NB4 (cell line): ENCODE results near the gene ARID2.

Experiments used
- DNase-seq: peaks from one replicate; pipeline ENCODE4 v3.0.0; 2010; ENCODE audit warnings: low read depth
- H3K4me3 ChIP-seq: one replicate; pipeline ENCODE4 v1.5.1; 2011; ENCODE audit warnings: mild to moderate bottlenecking, low read depth, low read length, moderate library complexity
- MYC ChIP-seq: IDR thresholded peaks from 2 replicates; pipeline ENCODE4 v1.6.1; 2011; ENCODE audit warnings: low read depth, low read length
- POLR2A ChIP-seq: IDR thresholded peaks from 2 replicates; pipeline ENCODE4 v1.6.1; 2011; ENCODE audit warnings: mild to moderate bottlenecking; ENCODE audit not compliant: insufficient read length; ENCODE audit errors: extremely low read depth
- TF ChIP-seq, protein P1 (sequence below): IDR thresholded peaks from 2 replicates; pipeline ENCODE4 v1.6.1; 2011; ENCODE audit warnings: low read depth, low read length
- TF ChIP-seq, protein P2 (sequence below): IDR thresholded peaks from one replicate; pipeline ENCODE4 v1.5.1; 2012; ENCODE audit warnings: low read depth, low read length

The ARID2 gene

DNA sequence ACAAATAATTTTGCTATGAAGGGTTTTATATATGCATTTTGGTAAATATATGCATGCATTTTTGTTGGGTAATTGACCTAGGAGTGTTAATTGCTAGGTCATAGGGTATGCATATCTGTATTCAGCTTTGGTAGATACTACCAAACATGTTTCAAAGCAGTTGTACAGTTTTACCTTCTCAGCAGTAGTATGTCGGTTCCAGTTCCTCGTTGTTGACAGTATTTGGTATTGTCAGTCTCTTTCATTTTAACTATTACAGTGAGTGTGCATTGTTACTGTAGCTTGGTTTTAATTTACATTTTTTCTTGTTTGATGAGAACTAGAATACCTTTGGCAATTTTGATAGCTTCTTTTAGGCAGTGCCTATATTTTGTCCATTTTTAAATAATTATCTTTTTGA lies 98.9 kb downstream of the ARID2 start:
- no peak overlapping the region for H3K4me3 ChIP-seq
- no peak for TF ChIP-seq MYC
- TF ChIP-seq, protein P1, sequence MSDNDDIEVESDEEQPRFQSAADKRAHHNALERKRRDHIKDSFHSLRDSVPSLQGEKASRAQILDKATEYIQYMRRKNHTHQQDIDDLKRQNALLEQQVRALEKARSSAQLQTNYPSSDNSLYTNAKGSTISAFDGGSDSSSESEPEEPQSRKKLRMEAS = no peak
- TF ChIP-seq, protein P2, sequence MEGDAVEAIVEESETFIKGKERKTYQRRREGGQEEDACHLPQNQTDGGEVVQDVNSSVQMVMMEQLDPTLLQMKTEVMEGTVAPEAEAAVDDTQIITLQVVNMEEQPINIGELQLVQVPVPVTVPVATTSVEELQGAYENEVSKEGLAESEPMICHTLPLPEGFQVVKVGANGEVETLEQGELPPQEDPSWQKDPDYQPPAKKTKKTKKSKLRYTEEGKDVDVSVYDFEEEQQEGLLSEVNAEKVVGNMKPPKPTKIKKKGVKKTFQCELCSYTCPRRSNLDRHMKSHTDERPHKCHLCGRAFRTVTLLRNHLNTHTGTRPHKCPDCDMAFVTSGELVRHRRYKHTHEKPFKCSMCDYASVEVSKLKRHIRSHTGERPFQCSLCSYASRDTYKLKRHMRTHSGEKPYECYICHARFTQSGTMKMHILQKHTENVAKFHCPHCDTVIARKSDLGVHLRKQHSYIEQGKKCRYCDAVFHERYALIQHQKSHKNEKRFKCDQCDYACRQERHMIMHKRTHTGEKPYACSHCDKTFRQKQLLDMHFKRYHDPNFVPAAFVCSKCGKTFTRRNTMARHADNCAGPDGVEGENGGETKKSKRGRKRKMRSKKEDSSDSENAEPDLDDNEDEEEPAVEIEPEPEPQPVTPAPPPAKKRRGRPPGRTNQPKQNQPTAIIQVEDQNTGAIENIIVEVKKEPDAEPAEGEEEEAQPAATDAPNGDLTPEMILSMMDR = no peak
- TF ChIP-seq POLR2A = no peak
- DNase-seq = no peak

DNA sequence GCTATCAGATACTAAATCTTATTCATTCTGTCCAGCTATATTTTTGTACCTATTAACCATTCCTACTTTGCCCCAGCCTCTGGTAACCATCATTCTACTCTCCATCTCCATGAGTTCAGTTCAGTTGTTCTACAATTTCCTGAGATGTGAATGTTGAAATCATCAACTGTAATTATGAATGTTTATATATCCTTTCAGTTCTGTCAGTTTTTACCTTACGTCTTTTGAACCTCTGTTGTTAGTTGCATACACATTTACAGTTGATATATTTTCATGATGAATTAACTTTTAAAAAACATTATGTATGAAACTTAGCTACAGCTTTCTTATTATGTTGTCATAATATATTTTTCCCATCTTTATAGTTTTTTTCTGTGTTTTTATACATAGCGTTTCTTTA lies 102.1 kb downstream of the ARID2 start:
- TF ChIP-seq, protein P1 = no peak
- TF ChIP-seq, protein P2 = no peak
- TF ChIP-seq MYC = no peak
- TF ChIP-seq POLR2A = no peak
- H3K4me3 ChIP-seq = no peak overlapping the region
- DNase-seq = no peak

DNA sequence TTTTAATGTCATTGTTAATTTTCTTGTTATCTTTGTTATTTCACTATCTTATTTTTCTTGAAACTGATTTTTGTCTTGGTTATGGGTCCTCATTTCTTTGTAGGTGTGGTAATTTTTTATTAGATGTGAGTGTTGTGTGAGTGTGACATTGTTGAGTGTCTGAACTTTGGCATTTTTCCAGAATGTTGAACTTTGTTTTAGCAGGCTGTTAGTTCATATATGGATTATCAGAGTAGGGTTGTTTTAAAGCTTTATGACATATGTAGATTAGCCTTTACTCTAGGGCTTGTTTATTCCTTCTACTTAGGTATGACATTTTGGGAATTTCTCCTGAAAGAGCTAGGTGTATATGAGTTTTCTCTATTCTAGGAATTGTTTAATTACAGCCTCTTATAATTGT lies 103.9 kb downstream of the ARID2 start:
- no peak for DNase-seq
- no peak for TF ChIP-seq POLR2A
- TF ChIP-seq, protein P2 = no peak
- TF ChIP-seq MYC = no peak
- TF ChIP-seq, protein P1 = no peak
- no peak overlapping the region for H3K4me3 ChIP-seq

DNA sequence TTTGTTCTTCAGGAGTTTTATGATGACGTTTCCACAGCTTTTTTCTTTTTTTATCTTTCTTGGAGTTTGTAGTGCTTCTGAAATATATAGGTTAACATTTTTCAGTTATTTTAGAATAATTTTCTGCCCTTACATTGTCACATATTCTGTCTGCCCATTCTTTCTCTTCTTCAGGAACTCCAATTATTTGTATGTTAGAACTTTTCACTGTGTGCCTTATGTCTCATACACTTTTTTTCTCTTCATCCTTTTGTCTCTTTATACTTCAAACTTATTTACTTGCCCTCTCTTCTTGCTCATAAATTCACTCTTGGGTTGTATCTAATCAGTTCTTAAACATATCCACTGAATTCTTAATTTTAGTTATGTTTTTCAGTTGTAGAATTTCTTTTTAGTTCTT lies 105.3 kb downstream of the ARID2 start:
- DNase-seq = no peak
- TF ChIP-seq POLR2A = no peak
- no peak overlapping the region for H3K4me3 ChIP-seq

DNA sequence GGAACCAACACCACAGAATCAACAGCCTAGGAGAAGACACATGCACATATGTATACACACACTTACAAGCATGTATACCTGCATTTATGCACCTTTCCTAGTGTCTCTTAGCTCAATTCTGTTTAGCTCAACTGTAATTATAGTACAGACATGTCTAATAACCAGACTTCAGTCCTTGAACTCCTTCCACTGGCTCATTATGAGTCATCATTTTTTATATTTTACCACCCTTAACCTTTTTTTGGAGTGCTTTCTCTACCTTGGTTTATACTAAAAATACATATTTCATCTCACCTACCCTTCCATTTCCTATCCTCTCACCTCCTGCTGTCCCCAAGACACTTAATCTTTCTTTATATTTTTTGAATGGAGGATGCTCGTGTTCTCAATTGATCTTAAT lies 110.4 kb downstream of the ARID2 start:
- no peak for DNase-seq
- H3K4me3 ChIP-seq = no peak overlapping the region
- TF ChIP-seq MYC (no peak), POLR2A (no peak)
- TF ChIP-seq, protein P1 = no peak
- TF ChIP-seq, protein P2 = no peak

DNA sequence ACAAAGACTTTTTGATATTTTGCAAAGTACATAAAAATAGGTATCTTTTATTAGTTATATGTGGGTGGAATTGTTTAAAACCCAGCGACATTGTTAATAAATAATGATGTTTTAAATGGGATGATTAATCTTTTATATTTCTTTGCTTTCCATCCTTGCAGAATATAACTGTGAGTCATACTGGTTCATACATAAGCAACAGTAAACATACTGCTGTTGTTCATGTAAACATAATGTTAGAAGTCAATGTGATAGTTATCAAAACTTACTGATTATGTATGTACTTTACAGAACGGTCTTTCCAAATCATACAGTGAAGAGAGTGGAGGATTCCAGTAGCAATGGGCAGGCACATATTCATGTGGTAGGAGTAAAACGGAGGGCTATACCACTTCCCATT lies 119.8 kb downstream of the ARID2 start:
- no peak for DNase-seq
- H3K4me3 ChIP-seq = no peak overlapping the region
- TF ChIP-seq, protein P1 = no peak
- TF ChIP-seq MYC (no peak), POLR2A (no peak)
- TF ChIP-seq, protein P2 = no peak
